Measurements from ENCODE around the gene C1orf105. TPM values are rescaled to one million over a fixed set of nuclear protein-coding genes. Genes with fewer than 3 reads are reported as not detected.

C1orf105 gene
- total and polyA plus RNA-seq, 3 donors from 2014 or later, result 15.1 to 60.8 (median 15.8) TPM

DNA sequence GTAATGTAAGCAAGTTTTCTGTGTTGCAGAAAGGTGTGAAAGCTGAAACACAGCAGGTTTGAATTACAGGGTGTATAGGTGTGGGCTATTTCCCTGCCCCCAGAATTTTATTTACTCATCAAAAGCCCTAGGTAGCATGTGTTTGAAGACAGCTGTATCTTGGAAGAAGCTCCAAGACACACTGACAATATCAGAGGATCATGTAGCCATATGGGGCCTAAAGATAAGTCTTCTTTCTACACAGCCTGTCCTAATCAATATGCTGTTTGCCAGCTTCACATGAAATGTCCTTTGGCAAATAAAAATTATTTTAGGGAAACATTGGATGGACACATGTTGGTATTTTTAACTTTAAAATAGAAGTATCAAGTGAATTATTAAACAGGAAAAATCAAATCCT is 95.0 kb downstream of the C1orf105 start:
- H3K4me1 ChIP-seq, result no peaks in the 10 kb centered on the region
- no peaks in the 10 kb centered on the region for H3K36me3 ChIP-seq (ENCODE audit: low read depth, missing control alignments)
- intact Hi-C loops (cut with DNase I; ENCODE audit: low total_unique reads), result no loop called here
- H3K9me3 ChIP-seq, result no peaks in the 10 kb centered on the region
- no peak overlapping the region for H3K4me3 ChIP-seq
- no peak for DNase-seq
- TF ChIP-seq POLR2A (IDR thresholded peaks at IDR 0.05), result no peak
- TF ChIP-seq, protein P1, sequence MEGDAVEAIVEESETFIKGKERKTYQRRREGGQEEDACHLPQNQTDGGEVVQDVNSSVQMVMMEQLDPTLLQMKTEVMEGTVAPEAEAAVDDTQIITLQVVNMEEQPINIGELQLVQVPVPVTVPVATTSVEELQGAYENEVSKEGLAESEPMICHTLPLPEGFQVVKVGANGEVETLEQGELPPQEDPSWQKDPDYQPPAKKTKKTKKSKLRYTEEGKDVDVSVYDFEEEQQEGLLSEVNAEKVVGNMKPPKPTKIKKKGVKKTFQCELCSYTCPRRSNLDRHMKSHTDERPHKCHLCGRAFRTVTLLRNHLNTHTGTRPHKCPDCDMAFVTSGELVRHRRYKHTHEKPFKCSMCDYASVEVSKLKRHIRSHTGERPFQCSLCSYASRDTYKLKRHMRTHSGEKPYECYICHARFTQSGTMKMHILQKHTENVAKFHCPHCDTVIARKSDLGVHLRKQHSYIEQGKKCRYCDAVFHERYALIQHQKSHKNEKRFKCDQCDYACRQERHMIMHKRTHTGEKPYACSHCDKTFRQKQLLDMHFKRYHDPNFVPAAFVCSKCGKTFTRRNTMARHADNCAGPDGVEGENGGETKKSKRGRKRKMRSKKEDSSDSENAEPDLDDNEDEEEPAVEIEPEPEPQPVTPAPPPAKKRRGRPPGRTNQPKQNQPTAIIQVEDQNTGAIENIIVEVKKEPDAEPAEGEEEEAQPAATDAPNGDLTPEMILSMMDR (IDR thresholded peaks at IDR 0.05), result no peak
- no peaks in the 10 kb centered on the region for H3K27me3 ChIP-seq
- no peak overlapping the region for H3K27ac ChIP-seq

DNA sequence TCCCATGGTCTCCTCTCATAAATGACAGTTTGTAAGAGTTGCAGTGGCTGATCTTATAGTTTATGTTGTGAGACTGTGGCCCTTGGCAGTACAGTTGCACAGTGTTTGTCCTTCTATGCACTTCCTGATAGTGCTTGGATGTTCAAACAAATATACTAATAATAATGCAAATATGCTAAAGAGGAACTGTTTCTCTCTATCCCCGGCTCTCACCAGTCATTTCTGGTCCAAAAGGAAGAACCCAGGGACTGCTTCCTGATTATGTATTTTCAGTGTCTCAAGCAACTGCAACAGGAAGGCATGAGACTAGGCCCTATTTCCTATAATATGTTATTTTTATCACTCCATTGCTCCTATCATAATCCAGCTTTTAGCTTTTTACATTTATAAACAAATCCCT is 95.4 kb downstream of the C1orf105 start:
- no peaks in the 10 kb centered on the region for H3K9me3 ChIP-seq
- H3K27me3 ChIP-seq, result no peaks in the 10 kb centered on the region
- H3K27ac ChIP-seq, result no peak overlapping the region
- intact Hi-C loops (cut with DNase I; ENCODE audit: low total_unique reads), result no loop called here
- H3K36me3 ChIP-seq (ENCODE audit: low read depth, missing control alignments), result no peaks in the 10 kb centered on the region
- no peak for DNase-seq
- WGBS, 2 donors, result 89 to 95% methylated on average over 1 of the region's 1 CpG
- TF ChIP-seq, protein P1 (IDR thresholded peaks at IDR 0.05), result no peak
- TF ChIP-seq POLR2A (IDR thresholded peaks at IDR 0.05), result no peak
- no peak overlapping the region for H3K4me3 ChIP-seq
- H3K4me1 ChIP-seq, result no peaks in the 10 kb centered on the region

DNA sequence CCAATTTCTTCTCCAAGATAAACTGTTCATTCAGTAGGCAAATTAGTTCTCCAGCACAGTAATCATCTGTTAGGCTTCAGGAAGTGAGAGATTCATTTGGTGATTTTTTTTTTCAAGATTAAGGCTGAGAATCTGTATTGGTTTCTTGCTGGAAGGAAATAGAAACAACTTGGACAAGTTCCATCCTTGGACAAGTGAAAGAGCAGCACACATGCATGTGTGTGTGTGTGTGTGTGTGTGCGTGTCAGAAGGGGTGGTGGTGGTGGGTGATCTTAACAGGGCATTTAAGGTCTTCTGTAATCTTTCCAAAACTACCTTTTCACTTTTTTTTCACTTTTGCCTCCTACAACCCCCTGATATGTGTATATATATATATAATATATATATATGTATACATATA is 96.6 kb downstream of the C1orf105 start:
- TF ChIP-seq, protein P1 (IDR thresholded peaks at IDR 0.05), result no peak
- TF ChIP-seq POLR2A (IDR thresholded peaks at IDR 0.05), result no peak
- no peak for DNase-seq
- Histone ChIP-seq H3K9me3 (no peaks in the 10 kb centered on the region), H3K27ac (no peak overlapping the region), H3K4me3 (no peak overlapping the region), H3K36me3 (ENCODE audit: low read depth, missing control alignments) (no peaks in the 10 kb centered on the region), H3K27me3 (no peaks in the 10 kb centered on the region), H3K4me1 (no peaks in the 10 kb centered on the region)
- WGBS, 2 donors, result 91 to 92% methylated on average over 1 of the region's 1 CpG
- intact Hi-C loops (cut with DNase I; ENCODE audit: low total_unique reads), result no loop called here

DNA sequence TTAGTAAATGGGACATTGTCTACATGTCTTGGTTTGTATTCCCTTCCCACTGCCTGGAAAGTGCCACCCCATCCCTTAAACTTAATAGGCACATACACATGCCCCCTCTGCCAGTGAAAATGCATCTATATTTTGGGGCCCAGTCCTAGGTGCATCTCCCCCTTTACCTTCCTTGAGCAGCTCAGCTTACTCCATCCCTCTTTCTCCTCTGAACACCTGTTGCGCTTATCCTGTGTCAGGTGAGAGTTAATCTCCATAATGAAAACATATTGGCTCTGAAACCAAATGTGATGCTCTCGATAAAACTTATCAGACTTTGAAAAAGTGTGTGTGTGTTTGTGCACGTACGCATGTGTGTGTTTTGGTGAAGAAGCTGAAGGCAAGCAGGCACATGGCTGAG is 97.1 kb downstream of the C1orf105 start:
- intact Hi-C loops (cut with DNase I; ENCODE audit: low total_unique reads), result no loop called here
- TF ChIP-seq, protein P1 (IDR thresholded peaks at IDR 0.05), result no peak
- TF ChIP-seq POLR2A (IDR thresholded peaks at IDR 0.05), result no peak
- Histone ChIP-seq H3K27me3 (no peaks in the 10 kb centered on the region), H3K9me3 (no peaks in the 10 kb centered on the region), H3K36me3 (ENCODE audit: low read depth, missing control alignments) (no peaks in the 10 kb centered on the region), H3K4me1 (no peaks in the 10 kb centered on the region), H3K4me3 (no peak overlapping the region), H3K27ac (no peak overlapping the region)
- no peak for DNase-seq
- 86 to 94% methylated on average over 4 of the region's 4 CpGs for WGBS, 2 donors

Other genes starting within 250 kb of the C1orf105 start
- 10 to 100 TPM; 25.2 to 31.3 TPM for gene PIGC, start 23.4 kb downstream of the C1orf105 start, total RNA-seq
- gene PIGC, start 23.4 kb downstream of the C1orf105 start, polyA plus RNA-seq (ENCODE audit: insufficient read depth, low read depth, low replicate concordance), result 45.6 TPM
- gene SUCO, start 112.5 kb downstream of the C1orf105 start, total RNA-seq, result 100 to 1,000 TPM; 126 to 139 TPM
- gene SUCO, start 112.5 kb downstream of the C1orf105 start, polyA plus RNA-seq (ENCODE audit: insufficient read depth, low read depth, low replicate concordance), result 47.8 TPM
- gene FASLG, start 238.4 kb downstream of the C1orf105 start, total RNA-seq, result not detected
- not detected for gene FASLG, start 238.4 kb downstream of the C1orf105 start, polyA plus RNA-seq (ENCODE audit: insufficient read depth, low read depth, low replicate concordance)

All from testis (tissue), 3 donors.